ENCODE results near the gene TENM4. TPM values are rescaled to one million over a fixed set of nuclear protein-coding genes. Genes with fewer than 3 reads are reported as not detected.

TENM4 gene
- total RNA-seq, 1 experiment from 2014 or later = 18.7 TPM

- DNase-seq (ENCODE audit: low spot score) = no peak
- in situ Hi-C loops (cut with HindIII; ENCODE audit: low sequenced_read_pairs) = no loop called here
Observed at GRCh38 chr11:78815831-78816230, 625.0 kb downstream of the TENM4 start.

GRCh38 chr11:78812513-78813293, 628.1 kb downstream of the TENM4 start:
- in situ Hi-C loops (cut with HindIII; ENCODE audit: low sequenced_read_pairs) = no loop called here
- DNase-seq (ENCODE audit: low spot score) = no peak

DNA sequence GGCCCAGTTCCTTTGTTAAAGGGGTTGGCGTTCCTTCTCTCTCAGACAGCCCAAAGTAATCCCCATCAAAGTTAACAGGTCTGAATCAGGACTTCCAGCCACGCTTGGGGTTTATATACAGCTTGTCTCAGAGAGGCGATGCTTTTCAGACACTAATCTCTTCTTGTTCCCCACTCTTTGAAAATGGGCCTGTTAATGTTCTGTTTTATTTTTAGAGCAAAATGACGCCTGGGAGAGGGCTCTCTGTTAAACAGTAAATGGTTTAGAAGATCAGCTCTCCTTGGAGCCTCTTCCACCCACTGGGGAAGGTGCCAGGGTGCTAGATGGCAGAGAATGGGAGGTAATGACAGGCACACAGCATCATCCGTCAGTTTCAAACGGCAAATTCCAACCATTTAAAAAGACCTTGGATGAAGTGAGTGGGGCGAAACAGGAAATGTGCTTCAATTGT, 630.2 kb downstream of the TENM4 start:
- DNase-seq (ENCODE audit: low spot score) = no peak
- in situ Hi-C loops (cut with HindIII; ENCODE audit: low sequenced_read_pairs) = no loop called here

DNA sequence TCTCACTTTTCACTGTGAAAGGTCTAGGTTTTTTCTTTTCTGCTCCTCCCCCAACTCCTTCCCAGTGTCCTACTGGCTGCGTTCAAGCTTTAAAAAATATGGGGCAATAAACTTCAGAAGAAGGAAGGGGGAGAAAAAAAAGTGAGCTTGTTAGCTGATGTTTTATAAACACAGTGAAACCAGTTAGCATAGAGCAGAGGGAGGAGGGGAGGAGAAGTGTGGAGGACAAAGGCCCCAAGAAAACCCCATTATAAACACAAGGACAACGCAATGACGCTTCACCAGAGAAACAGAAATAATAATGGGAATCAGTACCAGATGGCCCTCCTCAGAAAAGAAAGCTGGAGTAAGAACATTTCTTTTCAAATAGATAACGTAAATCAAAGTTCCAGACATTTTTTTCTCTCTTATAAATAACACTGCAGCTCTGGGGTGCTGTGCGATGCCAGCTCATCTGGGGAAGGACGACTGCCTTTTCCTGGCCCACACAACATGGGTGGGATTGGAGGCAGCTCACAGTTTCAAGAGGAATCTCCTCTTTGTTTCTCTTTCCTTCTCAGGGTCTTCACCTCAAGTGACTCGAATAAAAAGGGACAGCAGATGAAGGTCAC, 630.8 kb downstream of the TENM4 start:
- in situ Hi-C loops (cut with HindIII; ENCODE audit: low sequenced_read_pairs) = no loop called here
- DNase-seq (ENCODE audit: low spot score) = no peak

DNA sequence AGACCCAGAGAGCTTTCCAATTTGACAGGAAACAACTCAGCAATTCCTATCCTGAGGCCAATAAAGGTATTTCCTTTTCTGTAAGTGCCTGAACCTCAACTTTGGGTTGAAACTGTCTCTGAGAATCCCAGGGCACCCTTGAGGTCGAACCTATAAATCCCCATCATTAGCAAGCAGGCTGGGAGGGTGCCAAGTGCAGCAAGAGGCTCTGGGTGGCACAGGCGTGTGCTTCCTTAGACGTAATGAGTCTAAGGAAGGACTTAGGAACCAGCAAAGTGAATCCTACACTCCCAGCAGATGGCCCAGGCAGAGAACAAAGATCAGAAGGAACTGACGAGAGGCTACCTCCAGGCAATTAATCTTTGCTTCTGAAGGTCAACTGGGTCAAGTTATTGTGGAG, 631.9 kb downstream of the TENM4 start:
- no peak for DNase-seq (ENCODE audit: low spot score)
- in situ Hi-C loops (cut with HindIII; ENCODE audit: low sequenced_read_pairs) = no loop called here

DNA sequence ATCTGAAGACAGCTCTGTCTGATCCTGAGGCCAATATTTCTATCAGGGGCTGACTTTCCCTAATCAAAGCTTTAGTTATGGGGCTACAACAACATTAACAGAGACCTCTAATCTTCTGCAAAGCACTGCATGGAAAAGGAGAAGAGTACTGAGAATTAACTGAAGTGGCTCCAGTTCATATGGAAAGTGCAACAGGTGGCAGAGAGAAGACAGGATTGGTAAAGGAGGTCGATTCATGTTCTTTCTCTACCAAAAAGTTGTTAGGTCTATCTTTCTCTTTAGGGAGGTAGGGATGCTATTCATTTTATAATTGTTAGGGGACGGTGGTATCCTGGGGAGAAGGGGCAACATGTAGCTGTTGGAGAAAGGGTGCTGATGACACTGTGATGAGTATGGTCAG, 633.5 kb downstream of the TENM4 start:
- no peak for DNase-seq (ENCODE audit: low spot score)
- in situ Hi-C loops (cut with HindIII; ENCODE audit: low sequenced_read_pairs) = no loop called here

DNA sequence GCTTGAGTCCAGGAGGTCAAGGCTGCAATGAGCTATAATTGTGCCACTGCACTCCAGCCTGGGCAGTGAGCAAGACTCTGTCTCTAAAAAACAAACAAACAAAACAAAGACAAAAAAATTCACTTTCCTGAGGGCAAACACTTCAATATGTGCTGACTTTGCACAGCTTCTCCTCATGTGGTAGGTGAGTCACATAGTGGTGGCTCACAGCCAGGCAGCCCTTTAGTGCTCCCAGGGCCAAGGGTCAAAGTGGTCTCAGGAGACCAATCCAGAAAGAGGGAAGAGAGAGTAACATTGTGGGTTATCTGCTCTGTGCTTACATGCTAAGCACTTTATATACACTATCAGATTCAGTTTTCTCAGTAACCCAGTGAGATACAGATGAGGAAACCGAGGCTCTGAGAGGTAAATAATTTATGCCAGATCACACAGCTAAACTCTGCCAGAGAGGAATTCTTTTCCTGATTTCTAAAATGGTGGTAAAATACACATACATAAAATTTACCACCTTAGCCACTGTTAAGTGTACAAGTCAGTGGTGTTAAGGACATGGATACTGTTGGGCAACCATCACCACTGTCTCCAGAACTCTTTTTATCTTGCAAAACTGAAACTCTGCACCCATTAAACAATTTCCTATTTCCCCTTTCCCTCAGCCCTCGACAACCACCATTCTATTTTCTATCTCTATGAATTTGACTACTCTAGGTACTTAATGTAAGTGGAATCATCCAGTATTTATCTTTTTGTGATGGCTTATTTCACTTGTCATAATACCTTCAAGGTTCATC, 634.4 kb downstream of the TENM4 start:
- DNase-seq (ENCODE audit: low spot score) = no peak
- in situ Hi-C loops (cut with HindIII; ENCODE audit: low sequenced_read_pairs) = no loop called here

GRCh38 chr11:78804991-78805390, 635.8 kb downstream of the TENM4 start:
- no peak for DNase-seq (ENCODE audit: low spot score)
- in situ Hi-C loops (cut with HindIII; ENCODE audit: low sequenced_read_pairs) = no loop called here

GRCh38 chr11:78803995-78804394, 636.8 kb downstream of the TENM4 start:
- no peak for DNase-seq (ENCODE audit: low spot score)
- in situ Hi-C loops (cut with HindIII; ENCODE audit: low sequenced_read_pairs) = no loop called here

- DNase-seq (ENCODE audit: low spot score) = no peak
- in situ Hi-C loops (cut with HindIII; ENCODE audit: low sequenced_read_pairs) = no loop called here
Observed at GRCh38 chr11:78802058-78802761, 638.6 kb downstream of the TENM4 start.

DNA sequence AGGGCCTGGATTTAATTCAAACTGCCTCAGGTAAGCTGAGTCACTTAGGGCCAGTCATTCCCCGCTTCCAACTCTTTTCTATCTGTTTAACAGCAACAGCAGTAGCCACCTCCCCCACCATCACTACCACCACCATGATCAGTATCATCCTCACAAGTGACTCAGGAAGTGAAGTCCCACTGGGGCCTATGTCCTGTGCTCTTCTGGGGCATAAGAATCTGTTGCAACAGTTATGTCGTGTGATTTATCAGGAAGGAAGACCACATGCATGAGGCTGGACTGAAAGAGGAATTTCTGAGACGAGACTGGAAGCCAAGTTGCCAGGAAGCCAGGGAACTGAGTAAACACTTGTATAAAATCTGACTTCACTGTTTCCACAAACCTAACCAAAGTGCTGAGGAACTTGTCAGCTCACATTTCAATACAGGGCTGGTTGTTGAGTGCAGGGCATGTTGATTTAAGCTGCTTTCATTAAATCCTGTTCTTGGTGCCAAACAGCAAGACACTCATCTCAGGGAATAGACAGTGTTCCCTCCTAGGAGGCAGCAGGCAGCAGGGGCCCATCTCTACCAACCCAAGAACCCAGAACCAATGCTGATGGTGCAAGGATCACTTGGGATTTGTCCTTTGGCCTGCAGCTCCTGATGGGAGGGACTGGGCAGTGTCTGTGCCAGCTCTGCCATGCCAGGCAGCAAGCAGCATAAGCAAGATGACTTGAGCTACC, 639.5 kb downstream of the TENM4 start:
- no peak for DNase-seq (ENCODE audit: low spot score)
- in situ Hi-C loops (cut with HindIII; ENCODE audit: low sequenced_read_pairs) = no loop called here

GRCh38 chr11:78800756-78801155, 640.1 kb downstream of the TENM4 start:
- in situ Hi-C loops (cut with HindIII; ENCODE audit: low sequenced_read_pairs) = no loop called here
- no peak for DNase-seq (ENCODE audit: low spot score)

DNA sequence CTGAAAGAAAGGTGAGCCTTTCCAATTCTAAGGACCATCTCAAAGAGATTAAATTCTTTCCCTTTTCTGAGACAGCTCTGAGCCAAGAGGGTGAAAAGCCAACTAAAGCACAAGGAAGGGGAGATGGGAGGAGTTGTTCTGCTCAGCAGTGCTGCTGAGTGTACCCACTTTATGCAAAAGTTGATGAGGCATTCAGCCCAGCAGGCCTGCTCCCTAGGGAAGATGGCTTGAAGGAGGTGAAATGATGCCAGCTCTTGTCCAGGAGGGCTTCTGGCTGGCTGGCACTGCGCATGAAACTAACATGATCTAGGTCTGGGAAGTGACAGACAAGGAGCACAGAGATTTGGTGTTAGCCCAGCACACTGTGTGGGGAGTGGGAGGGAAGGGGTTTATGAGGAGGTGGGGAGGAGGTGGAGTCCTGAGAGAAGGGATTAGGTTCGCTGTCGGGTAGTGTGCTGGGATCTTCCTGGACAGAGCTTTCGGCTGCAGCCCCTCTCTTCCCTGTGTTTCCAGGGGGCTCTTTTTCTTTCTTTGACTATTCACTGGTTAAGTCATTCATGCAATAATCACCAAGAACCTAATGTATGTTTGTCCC, 640.6 kb downstream of the TENM4 start:
- in situ Hi-C loops (cut with HindIII; ENCODE audit: low sequenced_read_pairs) = no loop called here

DNA sequence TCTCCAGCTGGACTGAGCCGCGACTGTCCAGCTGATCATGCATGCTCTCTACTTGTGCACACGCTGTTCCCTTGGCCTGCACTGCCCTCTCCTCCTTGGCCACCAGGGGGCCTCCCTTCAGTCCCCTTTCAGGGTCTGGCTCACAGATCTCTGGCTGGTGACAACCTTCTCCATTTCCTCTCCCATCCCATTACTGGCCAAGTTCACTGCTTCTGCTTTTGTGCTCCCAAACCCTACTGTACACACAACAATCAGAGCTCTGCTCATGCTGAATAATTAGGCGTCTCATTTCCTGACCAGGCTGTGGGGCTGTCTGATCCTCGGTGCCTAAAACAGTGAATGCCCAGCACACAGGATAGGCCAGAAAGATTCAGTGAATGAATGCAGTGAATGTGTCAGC, 642.2 kb downstream of the TENM4 start:
- in situ Hi-C loops (cut with HindIII; ENCODE audit: low sequenced_read_pairs) = loop anchor here (5.0 kb wide), 1 partner anchor 269 kb away; no protein-coding TSS in a partner anchor
- DNase-seq (ENCODE audit: low spot score) = peak; percentile 34

More for the DNA sequence above, 640.6 kb downstream of the TENM4 start:
- no peak for DNase-seq (ENCODE audit: low spot score)

- no peak for DNase-seq (ENCODE audit: low spot score)
- in situ Hi-C loops (cut with HindIII; ENCODE audit: low sequenced_read_pairs) = loop anchor here (5.0 kb wide), 1 partner anchor 270 kb away; no protein-coding TSS in a partner anchor
Observed at GRCh38 chr11:78797559-78797958, 643.3 kb downstream of the TENM4 start.

DNA sequence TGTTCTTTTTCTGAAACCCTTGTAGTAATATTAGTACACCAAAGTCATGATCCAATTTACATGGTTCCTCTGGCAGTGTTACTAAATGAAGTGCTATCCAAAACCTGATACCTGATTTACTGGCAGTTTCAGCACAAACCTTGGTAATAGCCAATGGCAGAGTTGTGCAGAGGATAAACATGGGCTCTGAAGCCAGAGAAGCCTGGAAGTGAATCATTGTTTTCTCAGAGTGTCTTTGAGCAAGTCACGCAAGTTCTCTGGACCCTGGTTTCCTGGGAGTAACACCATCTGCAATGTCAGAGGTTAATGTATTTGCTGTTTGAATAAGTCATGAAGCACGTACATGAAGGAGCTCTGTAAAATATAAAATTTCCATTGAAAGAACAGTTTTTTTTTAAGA, 643.9 kb downstream of the TENM4 start:
- in situ Hi-C loops (cut with HindIII; ENCODE audit: low sequenced_read_pairs) = loop anchor here (5.0 kb wide), 1 partner anchor 270 kb away; no protein-coding TSS in a partner anchor
- no peak for DNase-seq (ENCODE audit: low spot score)

GRCh38 chr11:78795621-78796261, 645.1 kb downstream of the TENM4 start:
- no peak for DNase-seq (ENCODE audit: low spot score)
- in situ Hi-C loops (cut with HindIII; ENCODE audit: low sequenced_read_pairs) = loop anchor here (5.0 kb wide), 1 partner anchor 272 kb away; no protein-coding TSS in a partner anchor

GRCh38 chr11:78791964-78792363, 648.9 kb downstream of the TENM4 start:
- no peak for DNase-seq (ENCODE audit: low spot score)
- in situ Hi-C loops (cut with HindIII; ENCODE audit: low sequenced_read_pairs) = no loop called here

Data from G401 (cell line).